ENCODE results near the gene INPP4B.

Gene INPP4B

GRCh38 chr4:142271832-142272231, 574.3 kb downstream of the INPP4B start:
- DNase-seq = no peak

- DNase-seq = no peak
These were observed 579.0 kb downstream of the INPP4B start for GRCh38 chr4:142267101-142267500.

- no peak for DNase-seq
These were observed 580.2 kb downstream of the INPP4B start for GRCh38 chr4:142265946-142266345.

- no peak for DNase-seq
These were observed 580.6 kb downstream of the INPP4B start for GRCh38 chr4:142265536-142265935.

- DNase-seq = no peak
These were observed 581.1 kb downstream of the INPP4B start for GRCh38 chr4:142264961-142265360.

- DNase-seq = no peak
These were observed 583.1 kb downstream of the INPP4B start for GRCh38 chr4:142262956-142263355.

- no peak for DNase-seq
These were observed 597.2 kb downstream of the INPP4B start for GRCh38 chr4:142248946-142249345.

- DNase-seq = no peak
These were observed 602.8 kb downstream of the INPP4B start for GRCh38 chr4:142243255-142243654.

- no peak for DNase-seq
These were observed 603.9 kb downstream of the INPP4B start for GRCh38 chr4:142242156-142242555.

- no peak for DNase-seq
These were observed 607.5 kb downstream of the INPP4B start for GRCh38 chr4:142238589-142238988.

- no peak for DNase-seq
These were observed 609.8 kb downstream of the INPP4B start for GRCh38 chr4:142236268-142236667.

- no peak for DNase-seq
These were observed 614.3 kb downstream of the INPP4B start for GRCh38 chr4:142231787-142232186.

GRCh38 chr4:142230991-142231390, 615.1 kb downstream of the INPP4B start:
- DNase-seq = no peak

- no peak for DNase-seq
These were observed 620.1 kb downstream of the INPP4B start for GRCh38 chr4:142226014-142226413.

GRCh38 chr4:142222127-142222526, 624.0 kb downstream of the INPP4B start:
- no peak for DNase-seq

GRCh38 chr4:142218726-142219125, 627.4 kb downstream of the INPP4B start:
- no peak for DNase-seq

GRCh38 chr4:142211444-142211843, 634.7 kb downstream of the INPP4B start:
- no peak for DNase-seq

GRCh38 chr4:142203505-142203904, 642.6 kb downstream of the INPP4B start:
- no peak for DNase-seq

GRCh38 chr4:142202404-142203332, 643.4 kb downstream of the INPP4B start:
- DNase-seq = no peak

- DNase-seq = no peak
These were observed 645.1 kb downstream of the INPP4B start for GRCh38 chr4:142201041-142201440.

GRCh38 chr4:142194905-142195304, 651.2 kb downstream of the INPP4B start:
- DNase-seq = no peak

- DNase-seq = no peak
These were observed 654.2 kb downstream of the INPP4B start for GRCh38 chr4:142191901-142192300.

- no peak for DNase-seq
These were observed 665.1 kb downstream of the INPP4B start for GRCh38 chr4:142181021-142181420.

GRCh38 chr4:142169216-142169615, 676.9 kb downstream of the INPP4B start:
- no peak for DNase-seq

GRCh38 chr4:142168181-142168580, 677.9 kb downstream of the INPP4B start:
- no peak for DNase-seq
